Spleen (tissue), 11 donors: ENCODE data around the gene LPCAT3. TPM values are rescaled to one million over a fixed set of nuclear protein-coding genes. Genes with fewer than 3 reads are reported as not detected.

Experiments
- DNase-seq: peaks from one replicate; pipeline ENCODE4 v3.0.0-alpha.2; 2020
- H3K27ac ChIP-seq, 8 donors: fragments of 200-600 bp; sonication (generic) in 7 of 8; 1 replicate in 4 of 8; 2 replicates in 4 of 8; pipeline versions ENCODE4 v1.5.0 to v1.8.0; 2016 to 2021; ENCODE audit warnings: inconsistent platforms in 4 of 8, mild to moderate bottlenecking in 4 of 8, moderate library complexity in 1 of 8
- H3K27me3 ChIP-seq, 7 donors: fragments of 200-600 bp; sonication (generic) in 6 of 7; replicated peaks in 1 of 7; 1 replicate in 4 of 7; 2 replicates in 3 of 7; pipeline versions ENCODE4 v1.5.0 to v1.8.0; 2016 to 2021; ENCODE audit warnings: inconsistent platforms in 3 of 7, mild to moderate bottlenecking in 1 of 7
- H3K36me3 ChIP-seq, 6 donors: fragments of 200-600 bp; sonication (generic) in 5 of 6; 1 replicate in 4 of 6; 2 replicates in 2 of 6; pipeline versions ENCODE4 v1.5.0 to v1.8.0; 2016 to 2021; ENCODE audit warnings: inconsistent platforms in 2 of 6
- H3K4me1 ChIP-seq, 6 donors: fragments of 200-600 bp; sonication (generic) in 5 of 6; 1 replicate in 3 of 6; 2 replicates in 3 of 6; pipeline versions ENCODE4 v1.5.0 to v1.8.0; 2016 to 2021; ENCODE audit warnings: inconsistent platforms in 3 of 6
- H3K4me3 ChIP-seq, 8 donors: fragments of 200-600 bp; sonication (generic) in 7 of 8; 1 replicate in 4 of 8; 2 replicates in 4 of 8; pipeline versions ENCODE4 v1.5.0 to v1.8.0; 2016 to 2021; ENCODE audit warnings: inconsistent platforms in 4 of 8, mild to moderate bottlenecking in 4 of 8, moderate library complexity in 2 of 8
- H3K9me3 ChIP-seq, 8 donors: fragments of 200-600 bp; sonication (generic) in 7 of 8; 1 replicate in 4 of 8; 2 replicates in 4 of 8; pipeline versions ENCODE4 v1.5.0 to v1.8.0; 2016 to 2021; ENCODE audit warnings: inconsistent platforms in 4 of 8
- CTCF ChIP-seq, 11 experiments: fragments of 200-600 bp in 7 of 11; fragments of 450-650 bp in 4 of 11; sonication (generic) in 4 of 11; IDR thresholded peaks in 8 of 11; conservative IDR thresholded peaks in 3 of 11; 1 replicate in 7 of 11; 2 replicates in 4 of 11; pipeline versions ENCODE4 v1.4.0 to v1.8.0; 2016 to 2021; ENCODE audit warnings: antibody characterized with exemption in 11 of 11, inconsistent platforms in 4 of 11, mild to moderate bottlenecking in 1 of 11
- POLR2A ChIP-seq, 3 donors: fragments of 450-650 bp; IDR thresholded peaks; one replicate each; pipeline ENCODE4 v1.5.1; 2017; ENCODE audit warnings: antibody characterized with exemption in 3 of 3, mild to moderate bottlenecking in 1 of 3
- POLR2AphosphoS5 ChIP-seq, 3 donors: sonication (generic); formaldehyde crosslinking; IDR thresholded peaks; one replicate each; pipeline ENCODE4 v1.5.1; 2017; ENCODE audit warnings: antibody characterized with exemption in 3 of 3
- WGBS, 5 donors: extraction: QIAGEN DNeasy Blood & Tissue Kit in 3 of 5; methylation state at CpG; one replicate each; pipeline versions ENCODE4 v1.1.5 to v1.1.7; 2013 to 2018; 5-methylcytosine and 5-hydroxymethylcytosine counted together
- intact Hi-C: fragments of 100-400 bp; cut with DNase I; formaldehyde crosslinking; loops from one replicate; pipeline ENCODE4 v1.15.0; 2023; ENCODE audit warnings: low total_unique reads
- polyA plus RNA-seq, 3 donors: library from polyadenylated mRNA; stranded (reverse); fragments of 200-250 nt; gene quantifications; one replicate each; pipeline ENCODE4 v1.2.1, GENCODE V29; 2013
- total RNA-seq, 7 donors: library from RNA; depleted of rRNA in 3 of 7; stranded (reverse); fragments of >200 nt in 3 of 7; fragmentation: NEBNext Ultra II Directional in 4 of 7; extraction: Animal tissue kit (Norgen Biotek cat#: 25700) in 4 of 7; gene quantifications; one replicate each; pipeline versions ENCODE4 v1.1.0 to v1.2.1, GENCODE V29; 2016 to 2021
- donor health status: healthy with polysubstance abuse.
- donor health status: DM: no; HTN: no; CAD: no; lungs with moderate emphysema.
- donor health status: DM: no; HTN: no; CAD: no.
- donor health status: Bipolar disorder and iron deficiency.
- donor health status: healthy.
- donor health status: DM: no; HTN: no; CAD: no.
- donor health status: DM: yes; HTN: yes; CAD: no.

Gene LPCAT3
- total and polyA plus RNA-seq, 10 donors: 9.7 to 52.5 (median 36.9) TPM

- intact Hi-C loops: loop anchor here (10.0 kb wide), 1 partner anchor 47 kb away; no protein-coding TSS in a partner anchor
- H3K27ac ChIP-seq: no peak overlapping the region
- H3K36me3 ChIP-seq: peaks cover 3 to 100% (median 90%) of the 10 kb centered on the region in 6 donors
- H3K4me3 ChIP-seq: no peak overlapping the region
- WGBS, 5 donors: 91 to 95% (median 92%) methylated on average over 6 of the region's 6 CpGs
- no peak for DNase-seq
- no peaks in the 10 kb centered on the region for H3K27me3 ChIP-seq
- TF ChIP-seq POLR2A (IDR thresholded peaks at IDR 0.05) (no peak), CTCF (IDR thresholded peaks at IDR 0.05 in 8 of 11, conservative IDR thresholded peaks at IDR 0.05 in 3 of 11) (no peak), POLR2AphosphoS5 (IDR thresholded peaks at IDR 0.05) (no peak)
- peaks cover 0 to 20% (median 2%) of the 10 kb centered on the region in 6 donors for H3K4me1 ChIP-seq
- H3K9me3 ChIP-seq: no peaks in the 10 kb centered on the region
These were observed 40.1 kb downstream of the LPCAT3 start for GRCh38 chr12:6978188-6978587.

GRCh38 chr12:6977653-6978052 lies 40.6 kb downstream of the LPCAT3 start:
- WGBS, 5 donors: 83 to 91% (median 85%) methylated on average over 10 of the region's 10 CpGs
- DNase-seq: no peak
- no peak overlapping the region for H3K27ac ChIP-seq
- no peaks in the 10 kb centered on the region for H3K9me3 ChIP-seq
- H3K27me3 ChIP-seq: no peaks in the 10 kb centered on the region
- H3K4me3 ChIP-seq: no peak overlapping the region
- intact Hi-C loops: loop anchor here (10.0 kb wide), 1 partner anchor 47 kb away; no protein-coding TSS in a partner anchor
- TF ChIP-seq POLR2A (IDR thresholded peaks at IDR 0.05): no peak
- TF ChIP-seq POLR2AphosphoS5 (IDR thresholded peaks at IDR 0.05): no peak
- peaks cover 3 to 100% (median 85%) of the 10 kb centered on the region in 6 donors for H3K36me3 ChIP-seq
- H3K4me1 ChIP-seq: peaks cover 0 to 26% (median 5%) of the 10 kb centered on the region in 6 donors

GRCh38 chr12:6975297-6976032 lies 42.8 kb downstream of the LPCAT3 start:
- intact Hi-C loops: loop anchor here (10.0 kb wide), 1 partner anchor 49 kb away; no protein-coding TSS in a partner anchor
- Histone ChIP-seq H3K4me1 (peaks cover 6 to 42% (median 21%) of the 10 kb centered on the region in 6 donors), H3K27me3 (no peaks in the 10 kb centered on the region), H3K9me3 (no peaks in the 10 kb centered on the region), H3K4me3 (no peak overlapping the region), H3K36me3 (peaks cover 0 to 83% (median 64%) of the 10 kb centered on the region in 6 donors), H3K27ac (no peak overlapping the region)
- DNase-seq: no peak
- TF ChIP-seq CTCF (IDR thresholded peaks at IDR 0.05 in 8 of 11, conservative IDR thresholded peaks at IDR 0.05 in 3 of 11): no peak
- TF ChIP-seq POLR2A (IDR thresholded peaks at IDR 0.05): no peak
- no peak for TF ChIP-seq POLR2AphosphoS5 (IDR thresholded peaks at IDR 0.05)
- WGBS, 5 donors: 91 to 97% (median 94%) methylated on average over 2 of the region's 2 CpGs

- Histone ChIP-seq H3K36me3 (peaks cover 0 to 72% (median 53%) of the 10 kb centered on the region in 6 donors), H3K27ac (no peak overlapping the region), H3K27me3 (no peaks in the 10 kb centered on the region), H3K4me3 (no peak overlapping the region), H3K4me1 (peaks cover 14 to 54% (median 31%) of the 10 kb centered on the region in 6 donors), H3K9me3 (no peaks in the 10 kb centered on the region)
- no peak for DNase-seq
- TF ChIP-seq POLR2AphosphoS5 (IDR thresholded peaks at IDR 0.05) (no peak), POLR2A (IDR thresholded peaks at IDR 0.05) (no peak), CTCF (IDR thresholded peaks at IDR 0.05 in 8 of 11, conservative IDR thresholded peaks at IDR 0.05 in 3 of 11) (no peak)
- WGBS, 5 donors: 77 to 96% (median 93%) methylated on average over 6 of the region's 6 CpGs
- intact Hi-C loops: loop anchor here (10.0 kb wide), 1 partner anchor 51 kb away; no protein-coding TSS in a partner anchor
These were observed 44.1 kb downstream of the LPCAT3 start for GRCh38 chr12:6974180-6974579.
